Natural killer cell (primary cell): ENCODE results near the gene CTNNA3. TPM values are rescaled to one million over a fixed set of nuclear protein-coding genes. Genes with fewer than 3 reads are reported as not detected.

Experiments
- ATAC-seq, 3 donors: fragments of 150-1000 bp in 2 of 3; fragments of 200-7000 bp in 1 of 3; cut with Tn5 transposase; 1 replicate in 1 of 3; 2 replicates in 2 of 3; pipeline ENCODE4 v1.10.0; 2021; ENCODE audit warnings: mild to moderate bottlenecking in 2 of 3, moderate library complexity in 2 of 3
- DNase-seq, 2 donors: peaks; one replicate each; pipeline versions ENCODE4 v3.0.0 to v3.0.0-alpha.2; 2013 to 2021; ENCODE audit warnings: mixed read lengths in 1 of 2
- H3K27ac ChIP-seq: one replicate; pipeline ENCODE4 v1.5.1; 2013; ENCODE audit warnings: mild to moderate bottlenecking, low read length
- H3K27me3 ChIP-seq: one replicate; pipeline ENCODE4 v1.6.1; 2013; ENCODE audit warnings: low read length; ENCODE audit not compliant: control insufficient read depth, insufficient read depth
- H3K36me3 ChIP-seq: one replicate; pipeline ENCODE4 v1.6.1; 2013; ENCODE audit warnings: low read length; ENCODE audit not compliant: control insufficient read depth, insufficient read depth
- H3K4me1 ChIP-seq: one replicate; pipeline ENCODE4 v1.6.1; 2013; ENCODE audit warnings: low read length; ENCODE audit not compliant: control insufficient read depth, insufficient read depth
- H3K4me3 ChIP-seq: one replicate; pipeline ENCODE4 v1.5.1; 2013; ENCODE audit warnings: low read length
- H3K9me3 ChIP-seq: one replicate; pipeline ENCODE4 v1.6.1; 2013; ENCODE audit warnings: low read length; ENCODE audit not compliant: control insufficient read depth, insufficient read depth
- H3K27ac Mint-ChIP-seq, 2 donors: one replicate each; pipeline ENCODE4 v1.8.0; 2022; ENCODE audit warnings: mild to moderate bottlenecking in 2 of 2, mixed read lengths in 2 of 2, moderate library complexity in 1 of 2
- H3K27me3 Mint-ChIP-seq, 2 donors: one replicate each; pipeline ENCODE4 v1.8.0; 2022; ENCODE audit warnings: low read depth in 2 of 2, mixed read lengths in 2 of 2
- H3K36me3 Mint-ChIP-seq: one replicate; pipeline ENCODE4 v1.8.0; 2022; ENCODE audit warnings: mixed read lengths
- H3K4me1 Mint-ChIP-seq, 2 donors: one replicate each; pipeline ENCODE4 v1.8.0; 2022; ENCODE audit warnings: mixed read lengths in 2 of 2
- H3K4me3 Mint-ChIP-seq: one replicate; pipeline ENCODE4 v1.8.0; 2022; ENCODE audit warnings: mild to moderate bottlenecking, moderate library complexity, mixed read lengths
- H3K9me3 Mint-ChIP-seq, 2 donors: one replicate each; pipeline ENCODE4 v1.8.0; 2022; ENCODE audit warnings: mixed read lengths in 2 of 2
- WGBS: methylation state at CpG from one replicate; pipeline ENCODE4 v1.1.7; 2013; ENCODE audit warnings: missing lambda C conversion rate; ENCODE audit not compliant: insufficient coverage; 5-methylcytosine and 5-hydroxymethylcytosine counted together
- intact Hi-C: fragments of 100-400 bp; cut with micrococcal nuclease; formaldehyde crosslinking; loops from one replicate; pipeline ENCODE4 v1.14.2; 2022
- total RNA-seq, 4 donors: library from RNA; stranded (reverse); fragments of 120-200 nt in 1 of 4; gene quantifications; one replicate each; pipeline versions ENCODE4 v1.2.3 to v1.2.4, GENCODE V29; 2013 to 2022
- TF ChIP-seq, protein P1 (sequence below): fragments of 200-600 bp; IDR thresholded peaks from one replicate; pipeline ENCODE4 v1.8.0; 2022; ENCODE audit warnings: antibody characterized with exemption

The CTNNA3 gene
- total RNA-seq, 3 donors from 2014 or later (not counting 1 experiment from before 2014, with no cell fraction given), result not detected

GRCh38 chr10:66378117-66378876, 1317.7 kb downstream of the CTNNA3 start:
- WGBS, result 72% methylated on average over 2 of the region's 3 CpGs
- H3K27ac Mint-ChIP-seq, result no peak overlapping the region
- Histone ChIP-seq H3K36me3 (no peaks in the 10 kb centered on the region), H3K4me1 (no peaks in the 10 kb centered on the region), H3K9me3 (no peaks in the 10 kb centered on the region), H3K4me3 (no peak overlapping the region), H3K27ac (no peak overlapping the region), H3K27me3 (no peaks in the 10 kb centered on the region)
- DNase-seq (no peak), ATAC-seq (no peak)
- H3K4me1 Mint-ChIP-seq, result no peaks in the 10 kb centered on the region
- H3K9me3 Mint-ChIP-seq, result peaks cover 10% of the 10 kb centered on the region in 2 donors
- no peak overlapping the region for H3K4me3 Mint-ChIP-seq
- intact Hi-C loops, result no loop called here
- H3K36me3 Mint-ChIP-seq, result peaks cover 7% of the 10 kb centered on the region
- TF ChIP-seq, protein P1, sequence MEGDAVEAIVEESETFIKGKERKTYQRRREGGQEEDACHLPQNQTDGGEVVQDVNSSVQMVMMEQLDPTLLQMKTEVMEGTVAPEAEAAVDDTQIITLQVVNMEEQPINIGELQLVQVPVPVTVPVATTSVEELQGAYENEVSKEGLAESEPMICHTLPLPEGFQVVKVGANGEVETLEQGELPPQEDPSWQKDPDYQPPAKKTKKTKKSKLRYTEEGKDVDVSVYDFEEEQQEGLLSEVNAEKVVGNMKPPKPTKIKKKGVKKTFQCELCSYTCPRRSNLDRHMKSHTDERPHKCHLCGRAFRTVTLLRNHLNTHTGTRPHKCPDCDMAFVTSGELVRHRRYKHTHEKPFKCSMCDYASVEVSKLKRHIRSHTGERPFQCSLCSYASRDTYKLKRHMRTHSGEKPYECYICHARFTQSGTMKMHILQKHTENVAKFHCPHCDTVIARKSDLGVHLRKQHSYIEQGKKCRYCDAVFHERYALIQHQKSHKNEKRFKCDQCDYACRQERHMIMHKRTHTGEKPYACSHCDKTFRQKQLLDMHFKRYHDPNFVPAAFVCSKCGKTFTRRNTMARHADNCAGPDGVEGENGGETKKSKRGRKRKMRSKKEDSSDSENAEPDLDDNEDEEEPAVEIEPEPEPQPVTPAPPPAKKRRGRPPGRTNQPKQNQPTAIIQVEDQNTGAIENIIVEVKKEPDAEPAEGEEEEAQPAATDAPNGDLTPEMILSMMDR, result no peak
- no peaks in the 10 kb centered on the region for H3K27me3 Mint-ChIP-seq

DNA sequence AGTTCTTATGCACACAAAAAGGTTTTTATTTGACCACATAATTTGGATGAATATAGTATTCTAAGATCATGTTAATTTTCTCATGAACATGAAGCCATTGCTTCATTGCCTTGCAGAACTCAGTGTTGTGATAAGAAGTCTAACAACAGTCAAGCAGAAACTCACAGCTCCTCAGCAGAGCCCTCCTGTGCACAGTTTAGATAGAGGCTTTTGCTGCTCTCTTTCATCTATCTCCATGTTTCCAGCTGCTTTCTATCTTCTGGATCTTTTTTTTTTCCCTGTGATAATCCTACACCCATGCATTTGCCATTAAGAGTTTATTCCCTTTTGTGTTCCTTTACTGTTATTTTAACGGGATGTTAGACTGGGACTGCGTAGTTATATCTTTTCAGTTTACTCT, 1327.8 kb downstream of the CTNNA3 start:
- TF ChIP-seq, protein P1, result no peak
- no peak for DNase-seq
- H3K36me3 ChIP-seq, result no peaks in the 10 kb centered on the region
- Mint-ChIP-seq H3K36me3 (no peaks in the 10 kb centered on the region), H3K27me3 (no peaks in the 10 kb centered on the region), H3K4me1 (no peaks in the 10 kb centered on the region), H3K9me3 (peaks cover 0 to 11% of the 10 kb centered on the region in 2 donors), H3K27ac (no peak overlapping the region), H3K4me3 (no peak overlapping the region)
- H3K4me1 ChIP-seq, result no peaks in the 10 kb centered on the region
- no peak overlapping the region for H3K4me3 ChIP-seq
- ATAC-seq, result no peak
- no peaks in the 10 kb centered on the region for H3K27me3 ChIP-seq
- H3K9me3 ChIP-seq, result no peaks in the 10 kb centered on the region
- WGBS, result 90% methylated on average over 2 of the region's 2 CpGs
- no peak overlapping the region for H3K27ac ChIP-seq
- intact Hi-C loops, result no loop called here

DNA sequence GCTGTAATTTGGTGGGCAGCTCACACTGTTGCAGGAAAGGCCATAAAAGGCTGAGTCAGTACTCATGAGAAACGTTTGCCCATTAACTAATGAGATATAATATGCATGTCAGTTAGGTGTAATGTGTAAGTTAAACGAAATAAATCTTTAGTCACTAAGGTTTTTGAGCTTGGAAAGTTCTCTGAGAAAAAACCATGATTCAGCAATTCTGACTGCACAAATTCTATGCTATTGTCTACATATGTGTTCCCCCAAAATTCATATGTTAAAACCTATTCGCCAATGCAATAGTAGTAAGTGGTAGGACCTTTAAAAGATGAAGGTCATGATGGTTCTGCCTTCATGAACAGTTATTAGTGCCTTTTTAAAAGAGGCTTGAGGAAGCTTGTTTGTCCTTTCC, 1329.8 kb downstream of the CTNNA3 start:
- intact Hi-C loops, result no loop called here
- ATAC-seq (no peak), DNase-seq (no peak)
- H3K4me1 Mint-ChIP-seq, result no peaks in the 10 kb centered on the region
- H3K9me3 Mint-ChIP-seq, result peaks cover 4 to 11% of the 10 kb centered on the region in 2 donors
- peaks cover 3% of the 10 kb centered on the region for H3K9me3 ChIP-seq
- H3K36me3 ChIP-seq, result no peaks in the 10 kb centered on the region
- no peak overlapping the region for H3K4me3 ChIP-seq
- no peak overlapping the region for H3K27ac Mint-ChIP-seq
- peaks cover 6% of the 10 kb centered on the region for H3K36me3 Mint-ChIP-seq
- H3K4me1 ChIP-seq, result no peaks in the 10 kb centered on the region
- H3K27me3 Mint-ChIP-seq, result no peaks in the 10 kb centered on the region
- 29% methylated on average over 2 of the region's 3 CpGs for WGBS
- H3K4me3 Mint-ChIP-seq, result no peak overlapping the region
- H3K27me3 ChIP-seq, result no peaks in the 10 kb centered on the region
- TF ChIP-seq, protein P1, result no peak
- no peak overlapping the region for H3K27ac ChIP-seq

DNA sequence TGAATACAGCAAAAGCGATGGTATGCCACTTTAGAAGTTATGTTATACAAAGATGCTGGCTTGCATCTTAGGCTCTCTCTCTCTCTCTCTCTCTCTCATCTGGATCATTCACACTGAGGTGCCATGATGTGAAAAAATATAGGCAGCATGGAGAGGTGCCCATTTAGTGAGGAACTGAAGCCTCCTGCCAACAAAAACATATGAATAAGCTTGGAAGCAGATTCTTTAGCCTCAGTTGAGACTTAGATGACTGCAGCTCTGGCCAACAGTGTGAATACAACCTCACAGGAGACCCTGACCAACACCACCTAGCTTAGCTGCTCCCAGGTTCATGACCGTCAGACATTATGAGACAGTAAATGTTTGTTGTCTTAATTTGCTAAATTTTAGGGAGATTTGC, 1330.3 kb downstream of the CTNNA3 start:
- intact Hi-C loops, result no loop called here

More for the DNA sequence above, 1330.3 kb downstream of the CTNNA3 start:
- H3K36me3 Mint-ChIP-seq, result peaks cover 10% of the 10 kb centered on the region
- Histone ChIP-seq H3K4me1 (no peaks in the 10 kb centered on the region), H3K27ac (no peak overlapping the region), H3K9me3 (peaks cover 3% of the 10 kb centered on the region), H3K27me3 (no peaks in the 10 kb centered on the region), H3K4me3 (no peak overlapping the region), H3K36me3 (no peaks in the 10 kb centered on the region)
- 58% methylated on average over 2 of the region's 2 CpGs for WGBS
- H3K4me1 Mint-ChIP-seq, result no peaks in the 10 kb centered on the region
- peaks cover 6 to 12% of the 10 kb centered on the region in 2 donors for H3K9me3 Mint-ChIP-seq
- H3K27ac Mint-ChIP-seq, result no peak overlapping the region
- DNase-seq (no peak), ATAC-seq (no peak)
- H3K27me3 Mint-ChIP-seq, result no peaks in the 10 kb centered on the region
- no peak overlapping the region for H3K4me3 Mint-ChIP-seq
- TF ChIP-seq, protein P1, result no peak
